ENCODE data around the gene TANGO6.
"Not testable (repeated sequence)": the region's sequence is repeated elsewhere in the genome, so short reads cannot be mapped to it uniquely, and the experiment has no call there.

Gene TANGO6

GRCh38 chr16:69055980-69056379 lies 212.6 kb downstream of the TANGO6 start:
- no peak overlapping the region for H2AFZ ChIP-seq (ENCODE audit: low read depth, low read length)
- no peak overlapping the region for H3K4me3 ChIP-seq (ENCODE audit: low read length)
- H3K4me1 ChIP-seq (ENCODE audit: insufficient read depth, low read length) = no peaks in the 10 kb centered on the region
- no peaks in the 10 kb centered on the region for H3K36me3 ChIP-seq (ENCODE audit: insufficient read depth, low read length)
- H3K9me3 ChIP-seq (ENCODE audit: low read length) = no peaks in the 10 kb centered on the region
- H3K27me3 ChIP-seq (ENCODE audit: insufficient read depth, low read length) = no peaks in the 10 kb centered on the region

- no peak overlapping the region for H2AFZ ChIP-seq (ENCODE audit: low read depth, low read length)
- no peaks in the 10 kb centered on the region for H3K4me1 ChIP-seq (ENCODE audit: insufficient read depth, low read length)
- no peak overlapping the region for H3K4me3 ChIP-seq (ENCODE audit: low read length)
- no peaks in the 10 kb centered on the region for H3K27me3 ChIP-seq (ENCODE audit: insufficient read depth, low read length)
- H3K9me3 ChIP-seq (ENCODE audit: low read length) = no peaks in the 10 kb centered on the region
- H3K36me3 ChIP-seq (ENCODE audit: insufficient read depth, low read length) = no peaks in the 10 kb centered on the region
Observed at GRCh38 chr16:69056421-69056820, 213.1 kb downstream of the TANGO6 start.

GRCh38 chr16:69057400-69058378 lies 214.4 kb downstream of the TANGO6 start:
- no peak overlapping the region for H3K4me3 ChIP-seq (ENCODE audit: low read length)

GRCh38 chr16:69063491-69063890 lies 220.2 kb downstream of the TANGO6 start:
- H3K4me1 ChIP-seq (ENCODE audit: insufficient read depth, low read length) = peaks cover 14% of the 10 kb centered on the region
- not testable (repeated sequence) for H3K27me3 ChIP-seq (ENCODE audit: insufficient read depth, low read length); H2AFZ ChIP-seq (ENCODE audit: low read depth, low read length); H3K9me3 ChIP-seq (ENCODE audit: low read length); H3K4me3 ChIP-seq (ENCODE audit: low read length); H3K36me3 ChIP-seq (ENCODE audit: insufficient read depth, low read length)

More at GRCh38 chr16:69057400-69058378, 214.4 kb downstream of the TANGO6 start:
- Histone ChIP-seq H3K9me3 (ENCODE audit: low read length) (no peaks in the 10 kb centered on the region), H3K27me3 (ENCODE audit: insufficient read depth, low read length) (no peaks in the 10 kb centered on the region), H3K36me3 (ENCODE audit: insufficient read depth, low read length) (no peaks in the 10 kb centered on the region), H3K4me1 (ENCODE audit: insufficient read depth, low read length) (no peaks in the 10 kb centered on the region), H2AFZ (ENCODE audit: low read depth, low read length) (no peak overlapping the region)

- Histone ChIP-seq H3K4me3 (ENCODE audit: low read length) (no peak overlapping the region), H3K36me3 (ENCODE audit: insufficient read depth, low read length) (no peaks in the 10 kb centered on the region), H3K9me3 (ENCODE audit: low read length) (no peaks in the 10 kb centered on the region), H3K4me1 (ENCODE audit: insufficient read depth, low read length) (peaks cover 14% of the 10 kb centered on the region), H2AFZ (ENCODE audit: low read depth, low read length) (no peak overlapping the region), H3K27me3 (ENCODE audit: insufficient read depth, low read length) (no peaks in the 10 kb centered on the region)
Observed at GRCh38 chr16:69064124-69064763, 220.9 kb downstream of the TANGO6 start.

GRCh38 chr16:69064764-69065313 lies 221.5 kb downstream of the TANGO6 start:
- Histone ChIP-seq H3K4me1 (ENCODE audit: insufficient read depth, low read length) (peaks cover 14% of the 10 kb centered on the region), H3K27me3 (ENCODE audit: insufficient read depth, low read length) (no peaks in the 10 kb centered on the region), H3K36me3 (ENCODE audit: insufficient read depth, low read length) (no peaks in the 10 kb centered on the region), H2AFZ (ENCODE audit: low read depth, low read length) (no peak overlapping the region), H3K4me3 (ENCODE audit: low read length) (no peak overlapping the region), H3K9me3 (ENCODE audit: low read length) (no peaks in the 10 kb centered on the region)

- Histone ChIP-seq H3K4me1 (ENCODE audit: insufficient read depth, low read length) (peaks cover 22% of the 10 kb centered on the region), H2AFZ (ENCODE audit: low read depth, low read length) (no peak overlapping the region), H3K4me3 (ENCODE audit: low read length) (no peak overlapping the region), H3K9me3 (ENCODE audit: low read length) (no peaks in the 10 kb centered on the region), H3K36me3 (ENCODE audit: insufficient read depth, low read length) (no peaks in the 10 kb centered on the region), H3K27me3 (ENCODE audit: insufficient read depth, low read length) (no peaks in the 10 kb centered on the region)
Observed at GRCh38 chr16:69069504-69069903, 226.2 kb downstream of the TANGO6 start.

- no peaks in the 10 kb centered on the region for H3K36me3 ChIP-seq (ENCODE audit: insufficient read depth, low read length)
- H3K9me3 ChIP-seq (ENCODE audit: low read length) = no peaks in the 10 kb centered on the region
Observed at GRCh38 chr16:69071036-69071435, 227.7 kb downstream of the TANGO6 start.

GRCh38 chr16:69072640-69072974 lies 229.3 kb downstream of the TANGO6 start:
- Histone ChIP-seq H3K27me3 (ENCODE audit: insufficient read depth, low read length) (no peaks in the 10 kb centered on the region), H3K4me1 (ENCODE audit: insufficient read depth, low read length) (peaks cover 8% of the 10 kb centered on the region), H2AFZ (ENCODE audit: low read depth, low read length) (no peak overlapping the region), H3K36me3 (ENCODE audit: insufficient read depth, low read length) (no peaks in the 10 kb centered on the region), H3K4me3 (ENCODE audit: low read length) (no peak overlapping the region), H3K9me3 (ENCODE audit: low read length) (no peaks in the 10 kb centered on the region)

More at GRCh38 chr16:69071036-69071435, 227.7 kb downstream of the TANGO6 start:
- H3K4me1 ChIP-seq (ENCODE audit: insufficient read depth, low read length) = peaks cover 8% of the 10 kb centered on the region
- no peak overlapping the region for H3K4me3 ChIP-seq (ENCODE audit: low read length)
- H3K27me3 ChIP-seq (ENCODE audit: insufficient read depth, low read length) = no peaks in the 10 kb centered on the region
- H2AFZ ChIP-seq (ENCODE audit: low read depth, low read length) = no peak overlapping the region

- Histone ChIP-seq H3K27me3 (ENCODE audit: insufficient read depth, low read length) (no peaks in the 10 kb centered on the region), H3K4me3 (ENCODE audit: low read length) (no peak overlapping the region), H3K9me3 (ENCODE audit: low read length) (no peaks in the 10 kb centered on the region), H3K4me1 (ENCODE audit: insufficient read depth, low read length) (peaks cover 13% of the 10 kb centered on the region), H3K36me3 (ENCODE audit: insufficient read depth, low read length) (no peaks in the 10 kb centered on the region), H2AFZ (ENCODE audit: low read depth, low read length) (no peak overlapping the region)
Observed at GRCh38 chr16:69073181-69073702, 229.9 kb downstream of the TANGO6 start.

GRCh38 chr16:69077251-69077650 lies 233.9 kb downstream of the TANGO6 start:
- Histone ChIP-seq H3K4me1 (ENCODE audit: insufficient read depth, low read length) (peaks cover 10% of the 10 kb centered on the region), H2AFZ (ENCODE audit: low read depth, low read length) (no peak overlapping the region), H3K4me3 (ENCODE audit: low read length) (no peak overlapping the region), H3K27me3 (ENCODE audit: insufficient read depth, low read length) (no peaks in the 10 kb centered on the region), H3K9me3 (ENCODE audit: low read length) (no peaks in the 10 kb centered on the region), H3K36me3 (ENCODE audit: insufficient read depth, low read length) (no peaks in the 10 kb centered on the region)

GRCh38 chr16:69078073-69078472 lies 234.7 kb downstream of the TANGO6 start:
- no peaks in the 10 kb centered on the region for H3K9me3 ChIP-seq (ENCODE audit: low read length)
- no peak overlapping the region for H3K4me3 ChIP-seq (ENCODE audit: low read length)
- peaks cover 7% of the 10 kb centered on the region for H3K4me1 ChIP-seq (ENCODE audit: insufficient read depth, low read length)
- H3K36me3 ChIP-seq (ENCODE audit: insufficient read depth, low read length) = no peaks in the 10 kb centered on the region
- H3K27me3 ChIP-seq (ENCODE audit: insufficient read depth, low read length) = no peaks in the 10 kb centered on the region
- peak overlapping the region; percentile 34 for H2AFZ ChIP-seq (ENCODE audit: low read depth, low read length)

- H3K9me3 ChIP-seq (ENCODE audit: low read length) = no peaks in the 10 kb centered on the region
- peaks cover 13% of the 10 kb centered on the region for H3K4me1 ChIP-seq (ENCODE audit: insufficient read depth, low read length)
- H2AFZ ChIP-seq (ENCODE audit: low read depth, low read length) = no peak overlapping the region
- no peak overlapping the region for H3K4me3 ChIP-seq (ENCODE audit: low read length)
- no peaks in the 10 kb centered on the region for H3K36me3 ChIP-seq (ENCODE audit: insufficient read depth, low read length)
- H3K27me3 ChIP-seq (ENCODE audit: insufficient read depth, low read length) = no peaks in the 10 kb centered on the region
Observed at GRCh38 chr16:69079697-69080096, 236.4 kb downstream of the TANGO6 start.
